Mesenchymal stem cell (in vitro differentiated cells and primary cell): ENCODE results near the gene MEF2C.

Experiments
- DNase-seq: peaks from one replicate; pipeline ENCODE4 v3.0.0-alpha.2; 2013
- H2AFZ ChIP-seq: one replicate; pipeline ENCODE4 v1.6.1; 2013; ENCODE audit warnings: low read depth, mild to moderate bottlenecking, control low read depth, inconsistent platforms, low read length, moderate library complexity
- H2AK5ac ChIP-seq: 2 replicates; pipeline ENCODE4 v1.6.1; 2013; ENCODE audit warnings: low read length, moderate library complexity, mild to moderate bottlenecking, inconsistent platforms; ENCODE audit not compliant: severe bottlenecking
- H2BK120ac ChIP-seq: one replicate; pipeline ENCODE4 v1.6.1; 2013; ENCODE audit warnings: low read depth, mild to moderate bottlenecking, inconsistent platforms, low read length, moderate library complexity
- H2BK12ac ChIP-seq, 2 experiments: one replicate each; pipeline ENCODE4 v1.6.1; 2013; ENCODE audit warnings: inconsistent platforms in 2 of 2, low read length in 2 of 2, mild to moderate bottlenecking in 2 of 2, moderate library complexity in 2 of 2, control low read depth in 1 of 2
- H2BK15ac ChIP-seq: one replicate; pipeline ENCODE4 v1.6.1; 2013; ENCODE audit warnings: mild to moderate bottlenecking, low read depth, inconsistent platforms; ENCODE audit not compliant: poor library complexity, severe bottlenecking
- H2BK5ac ChIP-seq: 2 replicates; pipeline ENCODE4 v1.6.1; 2013; ENCODE audit warnings: low read depth, mild to moderate bottlenecking, low read length, control low read depth, inconsistent platforms; ENCODE audit not compliant: poor library complexity, severe bottlenecking
- H3K14ac ChIP-seq, 2 experiments: one replicate each; pipeline ENCODE4 v1.6.1; 2013; ENCODE audit warnings: inconsistent platforms in 2 of 2, low read length in 2 of 2, control low read depth in 1 of 2, mild to moderate bottlenecking in 1 of 2, moderate library complexity in 1 of 2
- H3K18ac ChIP-seq, 2 experiments: one replicate each; pipeline ENCODE4 v1.6.1; 2013; ENCODE audit warnings: inconsistent platforms in 2 of 2, low read length in 2 of 2, control low read depth in 1 of 2, low read depth in 1 of 2, mild to moderate bottlenecking in 1 of 2
- H3K23ac ChIP-seq, 2 experiments: one replicate each; pipeline ENCODE4 v1.6.1; 2013; ENCODE audit warnings: inconsistent platforms in 2 of 2, low read length in 2 of 2, mild to moderate bottlenecking in 2 of 2, moderate library complexity in 2 of 2, control low read depth in 1 of 2
- H3K27ac ChIP-seq: 2 replicates; pipeline ENCODE4 v1.5.1; 2013; ENCODE audit warnings: mild to moderate bottlenecking, moderate library complexity, low read length, control low read depth, inconsistent platforms; ENCODE audit not compliant: poor library complexity, severe bottlenecking
- H3K27me3 ChIP-seq, 2 experiments: 2 replicates each; pipeline versions ENCODE4 v1.6.1 to v1.7.0; 2013; ENCODE audit warnings: low read length in 2 of 2, mild to moderate bottlenecking in 2 of 2, moderate library complexity in 2 of 2, control low read depth in 1 of 2, inconsistent platforms in 1 of 2; ENCODE audit not compliant: control insufficient read depth in 1 of 2, insufficient read depth in 1 of 2
- H3K36me3 ChIP-seq, 2 experiments: 2 replicates each; pipeline versions ENCODE4 v1.6.1 to v1.7.0; 2013; ENCODE audit warnings: low read length in 2 of 2, control low read depth in 1 of 2, inconsistent platforms in 1 of 2, low read depth in 1 of 2, mild to moderate bottlenecking in 1 of 2; ENCODE audit not compliant: insufficient read depth in 2 of 2, control insufficient read depth in 1 of 2
- H3K4ac ChIP-seq, 2 experiments: one replicate each; pipeline ENCODE4 v1.6.1; 2013; ENCODE audit warnings: inconsistent platforms in 2 of 2, low read length in 2 of 2, mild to moderate bottlenecking in 2 of 2, moderate library complexity in 2 of 2, control low read depth in 1 of 2, low read depth in 1 of 2
- H3K4me1 ChIP-seq: 2 replicates; pipeline ENCODE4 v1.6.1; 2013; ENCODE audit warnings: low read depth, low read length, control low read depth; ENCODE audit not compliant: control insufficient read depth, insufficient read depth
- H3K4me2 ChIP-seq: 2 replicates; pipeline ENCODE4 v1.6.1; 2013; ENCODE audit warnings: low read length, mild to moderate bottlenecking, inconsistent platforms; ENCODE audit not compliant: poor library complexity, severe bottlenecking
- H3K4me3 ChIP-seq, 2 experiments: 2 replicates each; pipeline versions ENCODE4 v1.5.1 to v1.7.0; 2013; ENCODE audit warnings: low read length in 2 of 2, mild to moderate bottlenecking in 2 of 2, control low read depth in 1 of 2, low read depth in 1 of 2; ENCODE audit not compliant: insufficient read depth in 1 of 2
- H3K79me1 ChIP-seq: replicated peaks from 2 replicates; pipeline ENCODE4 v1.6.1; 2013; ENCODE audit warnings: mild to moderate bottlenecking, control low read depth, low read length, inconsistent platforms; ENCODE audit not compliant: poor library complexity, severe bottlenecking
- H3K9ac ChIP-seq: 2 replicates; pipeline ENCODE4 v1.7.0; 2013; ENCODE audit warnings: mild to moderate bottlenecking, low read length, moderate library complexity
- H3K9me3 ChIP-seq: 2 replicates; pipeline ENCODE4 v1.7.0; 2013; ENCODE audit warnings: mild to moderate bottlenecking, low read length; ENCODE audit not compliant: control insufficient read depth
- H4K8ac ChIP-seq: one replicate; pipeline ENCODE4 v1.6.1; 2013; ENCODE audit warnings: inconsistent platforms, mild to moderate bottlenecking, low read length, moderate library complexity
- H4K91ac ChIP-seq: one replicate; pipeline ENCODE4 v1.6.1; 2013; ENCODE audit warnings: mild to moderate bottlenecking, low read length, inconsistent platforms
- WGBS: methylation state at CpG from one replicate; pipeline ENCODE4 v1.1.7; 2013; ENCODE audit warnings: mixed read lengths; 5-methylcytosine and 5-hydroxymethylcytosine counted together

The MEF2C gene

GRCh38 chr5:88716101-88716500 lies 166.9 kb downstream of the MEF2C start:
- H2BK5ac ChIP-seq: no peak overlapping the region
- no peaks in the 10 kb centered on the region for H3K27me3 ChIP-seq
- no peaks in the 10 kb centered on the region for H3K79me1 ChIP-seq
- 73% methylated on average over 1 of the region's 1 CpG for WGBS
- no peak for DNase-seq
- no peaks in the 10 kb centered on the region for H3K36me3 ChIP-seq
- H3K4me1 ChIP-seq: no peaks in the 10 kb centered on the region
- no peak overlapping the region for H4K91ac ChIP-seq
- no peak overlapping the region for H2AK5ac ChIP-seq
- no peak overlapping the region for H3K27ac ChIP-seq
- H2BK120ac ChIP-seq: no peak overlapping the region
- H3K4me2 ChIP-seq: no peak overlapping the region
- H3K23ac ChIP-seq: no peak overlapping the region
- no peak overlapping the region for H2BK12ac ChIP-seq
- H4K8ac ChIP-seq: no peak overlapping the region
- H3K9ac ChIP-seq: no peak overlapping the region
- no peak overlapping the region for H3K18ac ChIP-seq
- no peak overlapping the region for H3K4me3 ChIP-seq
- no peak overlapping the region for H3K4ac ChIP-seq
- no peak overlapping the region for H3K14ac ChIP-seq
- no peak overlapping the region for H2BK15ac ChIP-seq
- no peak overlapping the region for H2AFZ ChIP-seq
- no peaks in the 10 kb centered on the region for H3K9me3 ChIP-seq

GRCh38 chr5:88715503-88715902 lies 167.5 kb downstream of the MEF2C start:
- H3K9ac ChIP-seq: no peak overlapping the region
- H3K14ac ChIP-seq: no peak overlapping the region
- H2BK120ac ChIP-seq: no peak overlapping the region
- H2BK15ac ChIP-seq: no peak overlapping the region
- no peak overlapping the region for H2BK12ac ChIP-seq
- H3K23ac ChIP-seq: no peak overlapping the region
- H3K4ac ChIP-seq: no peak overlapping the region
- no peak overlapping the region for H3K4me2 ChIP-seq
- DNase-seq: no peak
- H3K18ac ChIP-seq: no peak overlapping the region
- no peaks in the 10 kb centered on the region for H3K36me3 ChIP-seq
- H4K91ac ChIP-seq: no peak overlapping the region
- WGBS: 93% methylated on average over 3 of the region's 3 CpGs
- no peaks in the 10 kb centered on the region for H3K4me1 ChIP-seq
- H4K8ac ChIP-seq: no peak overlapping the region
- no peak overlapping the region for H3K27ac ChIP-seq
- H2AFZ ChIP-seq: no peak overlapping the region
- H3K9me3 ChIP-seq: no peaks in the 10 kb centered on the region
- H3K79me1 ChIP-seq: no peaks in the 10 kb centered on the region
- no peak overlapping the region for H2AK5ac ChIP-seq
- no peak overlapping the region for H3K4me3 ChIP-seq
- no peak overlapping the region for H2BK5ac ChIP-seq
- H3K27me3 ChIP-seq: no peaks in the 10 kb centered on the region

GRCh38 chr5:88713818-88714217 lies 169.2 kb downstream of the MEF2C start:
- Histone ChIP-seq H3K27ac (no peak overlapping the region), H2BK12ac (no peak overlapping the region), H3K4me1 (no peaks in the 10 kb centered on the region), H3K9me3 (no peaks in the 10 kb centered on the region), H2BK5ac (no peak overlapping the region), H2AFZ (no peak overlapping the region), H3K4me3 (no peak overlapping the region), H3K14ac (no peak overlapping the region), H3K23ac (no peak overlapping the region), H3K79me1 (no peaks in the 10 kb centered on the region), H2BK15ac (no peak overlapping the region), H3K4ac (no peak overlapping the region), H4K8ac (no peak overlapping the region), H4K91ac (no peak overlapping the region), H3K9ac (no peak overlapping the region), H2AK5ac (no peak overlapping the region), H3K18ac (no peak overlapping the region), H3K4me2 (no peak overlapping the region), H3K36me3 (no peaks in the 10 kb centered on the region), H3K27me3 (peaks cover 0 to 4% of the 10 kb centered on the region in 2 experiments), H2BK120ac (no peak overlapping the region)
- WGBS: 65% methylated on average over 2 of the region's 2 CpGs
- no peak for DNase-seq

GRCh38 chr5:88708682-88709398 lies 174.1 kb downstream of the MEF2C start:
- H2BK12ac ChIP-seq: no peak overlapping the region
- no peaks in the 10 kb centered on the region for H3K9me3 ChIP-seq
- no peak overlapping the region for H4K8ac ChIP-seq
- H2AFZ ChIP-seq: no peak overlapping the region
- no peak overlapping the region for H2AK5ac ChIP-seq
- H3K27me3 ChIP-seq: peaks cover 4 to 8% of the 10 kb centered on the region in 2 experiments
- H3K36me3 ChIP-seq: no peaks in the 10 kb centered on the region
- H3K4me2 ChIP-seq: no peak overlapping the region
- H3K4me1 ChIP-seq: no peaks in the 10 kb centered on the region
- H3K4me3 ChIP-seq: no peak overlapping the region
- no peaks in the 10 kb centered on the region for H3K79me1 ChIP-seq
- H2BK5ac ChIP-seq: no peak overlapping the region
- no peak overlapping the region for H3K23ac ChIP-seq
- H3K4ac ChIP-seq: no peak overlapping the region
- H2BK120ac ChIP-seq: no peak overlapping the region
- H3K14ac ChIP-seq: no peak overlapping the region
- no peak overlapping the region for H4K91ac ChIP-seq
- no peak for DNase-seq
- no peak overlapping the region for H3K9ac ChIP-seq
- no peak overlapping the region for H2BK15ac ChIP-seq
- 100% methylated on average over 1 of the region's 2 CpGs for WGBS
- H3K18ac ChIP-seq: no peak overlapping the region
- H3K27ac ChIP-seq: no peak overlapping the region
